DND-41 (cell line): ENCODE data around the gene DALRD3.

Experiments
- CTCF ChIP-seq: IDR thresholded peaks from 2 replicates; pipeline ENCODE4 v1.5.1; 2012; ENCODE audit warnings: borderline replicate concordance, low read length, moderate library complexity, mild to moderate bottlenecking; ENCODE audit not compliant: poor library complexity, severe bottlenecking; ENCODE audit errors: extremely low read depth
- EZH2 ChIP-seq: IDR thresholded peaks from 3 replicates; pipeline ENCODE4 v1.6.1; 2012; ENCODE audit warnings: borderline replicate concordance, low read depth, mild to moderate bottlenecking, moderate library complexity, low read length, inconsistent platforms; ENCODE audit not compliant: severe bottlenecking

GRCh38 chr3:49029563-49029884 is 11.1 kb upstream of the DALRD3 start:
- TF ChIP-seq EZH2 (no peak), CTCF (no peak)
